Astrocyte of the hippocampus (primary cell): ENCODE measurements around the gene IFNA5.

Source experiments
- DNase-seq: peaks from one replicate; pipeline ENCODE4 v3.0.0; 2011; ENCODE audit warnings: low read depth, low spot score

Gene IFNA5

DNA sequence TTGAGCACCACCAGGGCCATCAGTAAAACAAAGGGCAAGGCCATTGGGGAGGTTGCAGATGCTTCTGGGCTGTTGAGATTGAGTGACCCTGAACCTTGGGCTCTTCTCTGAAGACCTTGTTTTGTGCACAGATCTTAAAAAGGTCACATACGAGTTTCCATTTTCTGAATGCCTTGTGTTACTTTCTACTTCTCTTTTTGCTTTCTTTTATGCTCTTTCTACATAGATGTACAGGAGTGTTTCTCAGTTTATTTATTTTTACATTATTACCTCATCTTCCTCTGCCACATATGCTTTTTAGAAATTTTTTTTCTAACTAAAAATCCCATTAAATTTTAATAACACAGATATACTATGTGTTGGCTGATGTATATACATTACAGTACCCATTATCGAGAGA, at the start of gene IFNA5:
TSS of gene IFNA5 (minus strand) at position 101 of the 400 bp plus-strand sequence. CDS start at position 44, 57 bp downstream.
- no peak for DNase-seq

DNA sequence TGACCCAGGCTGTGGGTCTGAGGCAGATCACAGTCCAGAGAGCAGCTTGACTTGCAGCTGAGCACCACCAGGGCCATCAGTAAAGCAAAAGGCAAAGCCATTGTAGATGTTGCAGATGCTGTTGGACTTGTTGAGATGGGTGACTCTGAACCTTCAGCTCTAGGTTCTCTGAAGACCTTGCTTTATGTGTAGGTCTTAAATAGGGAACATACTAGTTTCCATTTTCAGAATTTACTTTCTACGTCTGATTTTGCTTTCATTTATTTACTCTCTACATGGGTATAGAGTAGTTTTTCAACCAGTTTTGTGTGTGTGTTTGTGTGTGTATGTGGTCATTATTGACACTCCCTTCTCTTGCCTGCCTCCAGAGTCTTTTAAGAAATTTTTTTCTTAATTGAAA, 45.7 kb upstream of the IFNA5 start, which contains the start of gene IFNA6:
TSS of gene IFNA6 (minus strand) at position 101 of the 400 bp plus-strand sequence. CDS start at position 101, 0 bp downstream.
- no peak for DNase-seq

DNA sequence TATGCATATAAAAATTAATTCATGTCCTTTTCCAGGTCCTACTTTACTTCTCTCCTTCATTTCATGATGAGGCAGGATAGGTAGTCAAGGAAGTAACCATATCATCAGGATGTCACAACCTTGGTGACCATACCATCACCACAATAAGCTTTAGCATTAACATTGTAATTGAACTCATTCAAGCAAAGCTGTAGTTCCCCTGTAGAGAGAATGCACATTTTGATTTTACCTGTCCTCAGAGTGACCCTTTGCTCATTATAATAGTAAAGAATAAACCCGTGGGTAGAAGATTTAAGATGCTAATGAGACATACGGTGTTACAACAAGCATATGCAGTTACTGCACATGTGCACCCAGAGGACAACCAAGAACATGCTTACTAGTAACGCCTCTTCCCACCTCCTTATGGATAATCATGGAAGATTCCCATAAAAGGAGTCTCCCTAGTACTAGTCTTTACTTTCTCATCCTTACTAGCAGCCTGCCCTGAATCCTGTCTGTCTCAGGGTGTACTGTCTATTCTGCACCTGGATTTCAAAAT, 43.4 kb upstream of the IFNA5 start:
- DNase-seq: no peak

DNA sequence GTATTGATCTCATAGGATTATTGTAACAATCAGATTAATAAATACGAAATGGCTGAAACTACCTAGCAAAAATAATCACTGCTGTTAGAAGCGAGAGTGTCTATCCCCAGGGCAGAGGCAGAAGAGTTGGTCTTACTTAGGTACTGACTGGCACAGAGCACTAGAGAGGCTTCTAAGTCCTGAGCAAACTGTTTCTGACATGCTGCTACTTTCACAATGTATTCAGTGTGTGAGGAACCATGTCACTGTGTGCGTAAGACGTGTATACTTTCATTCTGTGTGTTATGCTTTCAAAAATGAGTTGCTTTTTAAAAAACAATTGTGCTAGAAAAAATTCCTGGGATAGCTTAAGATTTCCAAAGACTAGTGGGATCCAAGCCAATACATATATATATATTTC, 35.6 kb upstream of the IFNA5 start:
- DNase-seq: no peak

DNA sequence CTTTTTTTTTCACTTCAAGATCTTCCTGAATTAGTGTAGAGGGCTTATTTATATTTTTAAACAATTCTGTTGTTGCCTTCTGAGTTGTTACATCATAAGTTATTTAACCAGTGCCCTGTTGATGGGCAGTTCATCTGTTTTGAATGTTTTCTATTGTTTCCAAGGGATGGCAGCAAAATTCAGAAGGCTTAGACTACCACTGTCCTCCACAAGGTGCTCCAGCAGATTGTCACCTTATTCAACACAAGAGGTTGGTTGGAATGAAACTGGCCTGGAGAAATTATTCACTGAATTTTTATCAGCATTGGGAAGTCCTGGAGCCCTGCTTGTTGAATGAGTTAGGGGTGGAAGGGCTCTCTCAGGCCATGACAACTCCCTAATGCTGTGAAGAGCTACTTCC, 31.3 kb upstream of the IFNA5 start:
- DNase-seq: no peak

DNA sequence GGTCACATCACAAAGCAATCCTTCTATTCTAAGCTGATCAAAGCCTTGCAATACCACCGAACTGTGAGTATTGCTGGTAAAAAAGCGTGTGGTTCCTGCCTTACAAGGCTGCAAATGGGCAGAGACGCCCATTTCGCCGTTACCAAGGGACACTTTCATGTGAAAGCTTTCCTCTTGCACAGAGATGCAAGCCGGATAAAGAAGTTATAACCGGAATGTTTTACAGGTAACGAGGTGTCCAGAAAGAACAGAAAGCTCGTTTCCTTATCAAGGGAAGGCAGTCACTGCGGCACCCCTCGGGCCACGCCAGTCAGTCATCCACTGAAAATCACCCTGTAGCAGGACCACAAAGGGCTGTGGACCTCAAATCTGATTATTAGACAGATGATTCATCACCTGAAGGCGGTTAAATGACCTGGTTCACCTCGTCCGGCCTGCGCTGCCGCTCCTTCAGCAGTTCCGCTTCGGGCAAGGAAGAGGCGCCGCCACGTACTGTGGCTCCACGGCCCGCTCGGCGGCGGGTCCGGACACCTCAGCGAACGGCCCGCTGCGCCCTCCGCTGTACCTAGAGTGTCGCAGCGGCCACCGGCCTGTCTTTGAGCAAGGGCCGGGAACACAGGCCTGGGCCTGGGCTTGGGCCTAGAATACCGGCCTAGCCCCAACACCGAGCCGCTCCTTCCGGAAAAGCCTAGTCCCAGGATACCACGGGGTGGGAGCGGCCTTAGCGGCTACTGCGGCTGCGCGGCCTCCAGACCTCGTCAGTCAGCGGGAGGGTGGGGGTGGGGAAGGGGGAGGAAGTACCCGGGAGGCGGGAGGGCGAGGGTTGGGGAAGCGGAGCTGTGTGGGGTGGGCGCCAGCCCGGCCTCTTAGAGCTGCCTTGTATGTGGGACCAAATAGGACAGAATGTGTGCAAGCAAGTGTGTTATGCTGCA, 29.9 kb upstream of the IFNA5 start, which contains the start of gene KLHL9:
TSS of gene KLHL9 (minus strand) at position 704 of the 932 bp plus-strand sequence. CDS start at position 159, 545 bp downstream.
- DNase-seq: peak; percentile 97

DNA sequence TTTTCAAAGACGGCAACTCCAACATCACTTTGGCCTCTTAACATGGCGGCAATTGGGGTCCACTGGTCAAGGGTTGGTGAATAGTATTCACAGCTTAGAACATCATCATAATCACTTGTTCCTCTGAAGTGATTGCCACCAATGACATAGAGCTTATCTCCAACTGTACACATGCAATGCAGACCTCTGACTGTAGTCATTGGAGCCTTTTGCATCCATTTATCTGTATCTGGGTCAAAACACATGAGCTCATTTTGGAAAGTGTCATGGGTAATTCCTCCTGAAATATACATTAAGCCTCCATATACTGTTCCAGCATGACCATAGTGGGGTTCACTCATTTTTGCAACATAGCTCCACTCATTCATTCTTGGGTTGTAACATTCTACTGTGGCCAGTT, 28.1 kb upstream of the IFNA5 start:
- no peak for DNase-seq

DNA sequence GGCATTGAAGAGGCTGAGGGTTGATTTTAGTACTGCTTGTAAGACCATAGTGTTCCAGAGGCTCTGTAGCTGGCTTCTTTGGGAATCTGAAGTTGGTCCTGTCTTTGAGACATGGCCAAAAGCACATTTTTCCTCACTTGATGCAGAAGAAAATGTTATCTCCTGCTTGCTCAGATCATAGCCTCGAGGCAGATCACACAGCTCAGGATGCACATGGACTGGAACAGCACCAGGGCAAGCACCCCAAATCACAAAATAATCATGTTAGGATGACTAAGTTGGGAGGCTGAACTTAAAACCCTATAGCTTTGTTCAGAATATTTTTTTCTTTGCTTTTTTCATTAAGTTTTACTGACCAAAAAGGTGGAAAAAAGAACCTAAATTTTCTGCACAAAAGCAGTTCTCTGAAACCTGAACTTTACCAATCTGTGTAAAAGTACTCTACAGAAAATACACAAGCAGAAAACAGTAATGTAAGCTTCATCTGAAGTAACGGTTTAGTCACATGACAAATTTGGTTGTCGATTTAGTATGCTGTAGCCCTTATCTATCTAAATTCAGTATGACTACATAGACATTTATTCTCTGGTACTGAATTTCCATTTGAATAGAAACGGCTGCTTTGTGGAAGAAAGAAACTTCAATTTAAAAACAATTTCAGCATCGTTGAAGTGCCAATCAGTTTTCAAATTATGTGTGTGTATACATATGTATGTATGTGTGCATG, 26.7 kb upstream of the IFNA5 start:
- peak; percentile 14 for DNase-seq

DNA sequence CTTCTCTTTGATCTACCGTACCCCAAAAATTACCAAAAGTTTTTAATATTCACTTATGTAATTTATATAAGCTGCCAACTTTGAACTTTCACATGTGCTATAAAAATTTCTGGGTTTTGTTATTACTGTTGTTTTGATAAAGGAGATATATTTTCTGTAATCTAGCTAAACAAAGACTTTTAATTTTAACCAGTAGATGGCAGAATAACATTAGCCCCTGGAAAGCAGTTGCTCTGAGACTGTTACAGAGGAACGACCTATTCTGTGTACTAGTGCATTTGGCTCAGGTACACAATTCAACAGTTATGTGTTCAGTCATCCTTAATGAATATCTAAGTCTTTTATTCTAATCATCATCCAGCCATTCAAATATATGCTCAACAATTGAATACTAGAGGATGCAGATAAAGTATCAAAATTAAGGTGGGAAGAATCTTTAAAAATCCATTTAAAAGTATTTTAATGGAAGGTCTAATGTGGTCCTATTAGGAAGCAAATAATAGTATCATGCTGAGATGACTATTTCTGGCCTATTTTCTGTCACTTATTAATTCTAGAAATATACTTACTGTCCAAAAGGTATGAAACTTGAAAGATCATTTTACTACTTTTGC, 21.5 kb upstream of the IFNA5 start:
- DNase-seq: peak; percentile 59

DNA sequence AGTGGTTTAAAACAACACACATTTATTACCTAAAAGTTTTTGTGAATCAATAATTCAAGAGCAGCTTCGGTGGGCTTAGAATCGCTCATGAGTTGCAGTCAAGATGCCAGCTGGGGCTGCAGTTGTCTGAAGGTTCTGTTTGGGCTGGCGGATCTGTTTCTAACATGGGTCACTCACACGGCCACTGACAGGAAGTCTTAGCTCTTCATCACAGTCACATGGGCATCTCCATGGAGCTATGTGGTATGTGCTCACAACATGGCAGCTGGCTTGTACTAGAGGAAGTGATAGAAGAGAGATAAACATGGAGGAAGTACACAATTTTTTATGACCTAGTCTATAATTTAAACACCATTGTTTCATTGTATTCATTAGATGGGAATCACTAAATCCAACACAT, 18.9 kb upstream of the IFNA5 start:
- no peak for DNase-seq

DNA sequence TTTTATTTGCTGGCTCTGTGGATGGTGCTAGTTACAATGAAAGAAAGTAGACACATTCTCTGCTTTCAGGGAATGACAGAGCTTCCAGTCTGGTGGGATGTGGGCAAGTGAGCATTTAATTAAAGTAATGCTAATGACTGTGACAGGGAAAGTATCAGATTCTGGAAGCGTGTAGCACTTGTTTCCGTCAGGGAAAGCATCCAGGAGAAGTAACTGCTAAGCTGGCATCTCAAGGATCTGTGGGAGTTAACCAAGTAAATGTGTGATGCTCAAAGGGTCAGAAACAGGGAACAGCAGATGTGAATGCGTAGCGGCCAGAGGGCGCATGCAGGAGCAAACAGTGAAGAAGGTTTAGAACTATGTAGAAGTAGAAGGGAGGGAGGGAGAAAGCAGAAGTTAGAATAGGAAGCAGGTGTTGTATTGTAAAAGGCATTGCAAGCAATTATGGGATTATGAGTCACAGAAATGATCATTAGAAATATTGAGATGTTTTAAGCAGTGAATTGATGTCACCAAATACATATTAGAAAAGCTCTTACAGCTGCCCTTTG, 17.9 kb upstream of the IFNA5 start:
- DNase-seq: no peak

DNA sequence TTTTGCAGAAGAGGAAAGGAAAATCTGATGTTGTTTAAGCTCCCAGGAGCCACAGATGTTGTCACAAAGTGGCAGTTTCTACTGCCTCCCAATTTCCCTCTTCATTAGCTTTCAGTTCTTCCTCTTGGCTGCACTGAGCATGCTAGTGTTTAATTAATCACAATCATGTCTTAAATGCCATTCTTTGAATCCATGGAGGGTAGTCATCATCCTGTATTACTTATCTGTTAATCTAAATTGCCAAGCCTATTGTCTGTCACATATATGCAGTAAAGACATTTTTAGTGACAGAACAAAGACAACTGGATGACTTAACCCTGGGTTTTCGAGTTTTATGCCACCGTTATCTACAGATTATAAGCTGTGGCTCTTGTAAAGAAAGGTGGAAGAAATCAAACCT, 15.4 kb upstream of the IFNA5 start:
- no peak for DNase-seq

DNA sequence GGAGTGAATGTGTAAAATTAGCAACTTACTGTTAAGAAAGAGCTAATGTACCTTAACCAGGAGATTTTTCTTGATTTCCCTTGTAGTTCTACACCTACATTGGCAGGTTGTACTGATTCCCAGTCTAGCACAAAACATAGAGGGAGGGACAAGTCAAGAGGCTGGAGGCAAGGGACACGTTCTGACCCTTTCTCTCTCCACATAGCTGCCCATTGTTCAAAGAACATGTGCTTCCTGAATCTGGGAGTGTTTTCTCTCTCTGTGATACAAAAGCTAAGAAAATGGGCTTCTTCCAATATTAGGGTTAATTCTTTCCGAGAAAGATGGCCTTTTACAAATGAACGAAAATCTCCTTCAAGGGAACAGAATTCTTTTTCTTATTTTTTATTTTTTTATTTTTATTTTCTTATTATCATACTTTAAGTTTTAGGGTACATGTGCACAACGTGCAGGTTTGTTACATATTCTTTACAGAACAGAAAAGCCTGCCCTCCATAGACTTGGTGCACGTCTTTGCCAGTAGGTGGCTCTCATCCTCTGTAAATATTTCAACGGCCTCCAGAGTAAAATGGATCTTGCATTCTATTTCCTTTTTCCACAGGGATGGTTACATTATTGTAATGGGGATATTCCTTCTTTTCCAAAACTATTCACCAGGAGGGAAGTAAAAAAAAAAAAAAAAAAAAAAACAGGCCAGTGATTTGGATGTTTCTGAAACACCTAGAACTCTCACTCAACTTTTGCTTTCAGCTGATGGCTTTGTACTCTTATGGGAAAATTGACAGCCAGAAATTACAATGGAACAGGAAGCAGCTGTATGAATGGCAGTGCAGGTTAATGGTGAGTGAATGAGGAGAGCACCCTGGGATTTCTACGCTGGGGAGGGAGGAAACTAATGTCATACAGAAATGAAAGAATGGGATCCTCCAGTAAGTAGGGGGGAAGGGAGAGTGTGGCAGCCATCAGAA, 13.1 kb upstream of the IFNA5 start:
- peak; percentile 66 for DNase-seq

DNA sequence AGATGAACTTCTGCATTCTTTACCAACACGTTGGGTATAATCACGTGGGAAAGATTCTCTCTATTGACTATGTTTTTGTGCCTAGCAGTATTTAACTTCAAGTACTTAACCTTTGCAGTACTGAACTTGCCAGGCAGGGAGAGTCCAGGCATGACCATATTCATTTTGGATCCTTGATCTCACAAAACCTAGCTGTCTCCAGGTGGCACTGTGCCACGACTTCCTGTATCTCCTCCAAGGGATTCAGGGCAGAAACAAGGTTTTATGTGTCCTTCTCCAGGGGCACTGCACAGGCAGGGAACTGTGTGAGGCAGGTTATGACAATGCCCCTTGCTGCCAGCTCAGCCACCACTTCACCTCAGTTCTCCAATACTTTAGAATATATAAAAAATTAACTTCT, 11.7 kb upstream of the IFNA5 start:
- no peak for DNase-seq

DNA sequence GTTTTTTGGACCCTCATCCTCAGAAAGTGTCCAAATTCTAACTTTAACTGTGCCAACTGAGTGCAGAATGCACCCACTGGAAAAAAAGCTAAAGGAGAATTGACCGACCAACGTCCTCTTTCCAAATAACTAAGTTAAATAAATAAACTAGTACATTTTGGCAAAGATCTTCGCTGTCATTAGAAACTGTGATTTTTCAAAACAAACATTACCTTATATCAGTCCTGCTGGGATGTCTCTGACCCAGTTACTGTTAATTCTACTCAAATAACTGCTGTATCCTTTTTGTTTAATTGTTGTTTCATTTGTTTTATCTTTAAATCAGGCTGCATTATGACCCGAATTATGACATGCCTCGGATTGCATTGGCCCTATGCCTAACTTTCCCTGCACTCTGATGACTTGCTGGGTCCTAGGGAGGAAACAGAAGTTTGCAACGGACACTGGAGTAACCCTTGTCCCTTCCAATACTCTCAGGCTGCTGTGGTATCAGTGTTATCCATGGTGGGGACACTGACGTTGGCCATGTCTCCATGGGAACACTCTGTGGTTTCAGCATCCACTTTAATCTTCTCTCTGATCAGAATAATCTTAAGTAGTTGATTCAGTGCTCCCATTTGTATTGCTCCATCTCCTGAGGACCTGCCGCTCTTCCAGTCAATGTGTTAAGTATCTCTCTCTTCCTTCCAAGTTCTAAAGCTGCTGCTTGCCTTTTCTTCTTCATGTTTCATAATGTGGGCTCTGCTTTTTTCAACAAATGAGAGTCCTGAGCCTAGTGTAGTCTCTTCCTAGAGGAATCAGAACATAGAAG, 11.1 kb upstream of the IFNA5 start:
- no peak for DNase-seq

DNA sequence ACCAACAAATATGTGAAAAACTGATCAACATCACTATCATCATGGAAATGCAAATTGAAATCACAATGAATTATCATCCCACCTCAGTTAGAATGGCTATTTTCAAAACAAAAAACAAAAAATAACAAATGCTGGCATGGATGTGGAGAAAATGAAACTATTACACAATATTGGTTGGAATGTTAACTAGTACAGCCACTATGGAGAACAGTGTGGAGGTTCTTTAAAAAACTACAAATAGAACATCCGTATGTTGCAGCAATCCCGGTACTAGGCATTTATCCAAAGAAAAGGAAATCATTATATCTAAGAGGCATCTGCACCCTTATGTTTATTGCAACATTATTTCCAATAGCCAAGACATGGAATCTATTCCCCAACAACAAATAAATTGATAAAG, 9.0 kb upstream of the IFNA5 start:
- DNase-seq: no peak

DNA sequence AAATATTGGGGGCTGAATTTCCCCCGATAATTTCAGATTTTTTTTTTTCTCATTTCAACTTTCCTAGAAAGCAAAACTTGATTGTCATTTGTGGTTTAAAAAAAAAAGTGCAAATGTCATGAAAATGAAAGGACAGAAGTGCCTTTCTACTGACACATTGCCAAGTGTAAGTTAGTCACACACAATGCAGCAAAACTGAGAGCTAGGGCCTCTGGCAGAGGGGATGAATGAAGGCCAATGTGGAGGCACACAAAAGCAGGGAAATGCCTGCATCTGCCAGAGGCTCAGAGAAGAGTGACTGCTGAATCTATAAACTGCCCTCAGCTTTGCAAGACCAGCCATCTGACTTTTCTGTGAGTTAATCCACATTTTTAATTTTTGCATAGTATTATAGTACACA, 6.8 kb upstream of the IFNA5 start:
- DNase-seq: peak; percentile 29

DNA sequence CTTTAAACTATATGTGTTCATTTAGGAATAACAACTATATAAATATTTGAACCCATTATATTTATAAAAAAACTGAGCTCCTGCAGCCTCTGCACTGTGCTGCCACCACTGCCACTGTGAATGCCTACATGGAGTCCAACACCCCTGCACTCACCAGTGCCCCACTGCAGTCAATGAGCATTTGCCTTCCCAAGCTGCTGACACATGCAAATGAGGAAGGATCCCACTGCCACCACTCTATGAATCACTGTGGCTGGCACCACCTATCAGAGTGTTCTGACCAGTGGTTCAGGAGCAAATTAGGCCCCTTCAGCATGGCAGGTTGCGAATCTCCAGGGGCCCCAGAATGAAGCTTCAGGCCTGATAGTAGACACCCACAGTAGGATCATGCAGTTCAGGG, 9.1 kb downstream of the IFNA5 start:
- DNase-seq: no peak

DNA sequence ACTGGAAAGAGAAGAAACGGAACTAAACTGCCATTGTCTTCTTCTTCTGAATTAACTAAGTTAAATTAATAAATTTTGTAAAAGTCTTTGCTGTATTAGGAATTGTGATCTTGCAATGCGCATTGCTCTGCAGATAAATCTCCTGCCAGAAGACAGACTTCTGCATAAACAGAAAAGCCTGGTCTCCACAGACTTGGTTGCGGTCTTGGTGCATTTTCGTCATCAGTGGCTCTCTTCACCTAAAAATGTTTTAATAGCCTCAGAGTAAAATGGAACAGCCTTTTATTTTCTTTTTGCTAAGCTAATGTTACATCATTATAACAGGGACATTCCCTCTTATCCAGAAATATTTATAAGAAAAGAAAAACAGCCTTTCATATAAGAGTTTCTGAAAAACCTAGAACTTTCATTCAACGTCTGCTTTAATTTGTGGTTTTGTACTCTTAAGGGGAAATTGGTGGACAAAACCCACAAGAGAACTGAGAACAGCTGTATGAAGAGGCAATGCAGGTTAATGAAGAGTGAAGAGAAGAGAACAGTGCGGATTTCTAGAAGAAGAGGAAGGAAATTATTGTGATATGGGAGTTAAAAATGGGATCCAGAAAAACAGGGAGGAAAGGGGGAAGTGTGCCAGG, 10.1 kb downstream of the IFNA5 start:
- no peak for DNase-seq
